ENCODE results near the gene ZBTB44.

Gene ZBTB44

GRCh38 chr11:130220311-130221035 lies 94.2 kb downstream of the ZBTB44 start:
- Histone ChIP-seq H3K4me3 (ENCODE audit: low read depth, low read length) (no peak overlapping the region), H3K36me3 (no peaks in the 10 kb centered on the region), H3K4me1 (no peaks in the 10 kb centered on the region), H3K9me3 (no peaks in the 10 kb centered on the region), H3K27me3 (no peaks in the 10 kb centered on the region)
- no peak for DNase-seq
- TF ChIP-seq CTCF (IDR thresholded peaks at IDR 0.05; ENCODE audit: low read depth, low read length) = no peak

GRCh38 chr11:130219148-130219547 lies 95.6 kb downstream of the ZBTB44 start:
- Histone ChIP-seq H3K4me1 (no peaks in the 10 kb centered on the region), H3K36me3 (no peaks in the 10 kb centered on the region), H3K4me3 (ENCODE audit: low read depth, low read length) (no peak overlapping the region), H3K27me3 (no peaks in the 10 kb centered on the region), H3K9me3 (no peaks in the 10 kb centered on the region)
- TF ChIP-seq CTCF (IDR thresholded peaks at IDR 0.05; ENCODE audit: low read depth, low read length) = no peak
- no peak for DNase-seq

- H3K27me3 ChIP-seq = no peaks in the 10 kb centered on the region
- no peak overlapping the region for H3K4me3 ChIP-seq (ENCODE audit: low read depth, low read length)
- H3K9me3 ChIP-seq = no peaks in the 10 kb centered on the region
- H3K36me3 ChIP-seq = no peaks in the 10 kb centered on the region
- no peaks in the 10 kb centered on the region for H3K4me1 ChIP-seq
- no peak for DNase-seq
- no peak for TF ChIP-seq CTCF (IDR thresholded peaks at IDR 0.05; ENCODE audit: low read depth, low read length)
Observed at GRCh38 chr11:130218501-130219070, 96.1 kb downstream of the ZBTB44 start.

GRCh38 chr11:130217133-130218031 lies 97.3 kb downstream of the ZBTB44 start:
- no peak for TF ChIP-seq CTCF (IDR thresholded peaks at IDR 0.05; ENCODE audit: low read depth, low read length)
- no peak for DNase-seq
- H3K4me1 ChIP-seq = no peaks in the 10 kb centered on the region

GRCh38 chr11:130216591-130217132 lies 98.1 kb downstream of the ZBTB44 start:
- Histone ChIP-seq H3K27me3 (peaks cover 6% of the 10 kb centered on the region), H3K9me3 (no peaks in the 10 kb centered on the region), H3K36me3 (no peaks in the 10 kb centered on the region), H3K4me1 (no peaks in the 10 kb centered on the region), H3K4me3 (ENCODE audit: low read depth, low read length) (no peak overlapping the region)
- no peak for TF ChIP-seq CTCF (IDR thresholded peaks at IDR 0.05; ENCODE audit: low read depth, low read length)
- DNase-seq = no peak

More at GRCh38 chr11:130217133-130218031, 97.3 kb downstream of the ZBTB44 start:
- H3K4me3 ChIP-seq (ENCODE audit: low read depth, low read length) = no peak overlapping the region
- H3K27me3 ChIP-seq = peaks cover 3% of the 10 kb centered on the region; the same call in 1 of the 2 replicates
- H3K36me3 ChIP-seq = no peaks in the 10 kb centered on the region
- no peaks in the 10 kb centered on the region for H3K9me3 ChIP-seq

Measured in BE2C (cell line).